Activated gamma-delta T cell (primary cell): ENCODE measurements around the gene PKHD1.

ENCODE experiments used
- DNase-seq: peaks from one replicate; lab custom pipeline; 2025; lab: John Stamatoyannopoulos, UW

The PKHD1 gene

DNA sequence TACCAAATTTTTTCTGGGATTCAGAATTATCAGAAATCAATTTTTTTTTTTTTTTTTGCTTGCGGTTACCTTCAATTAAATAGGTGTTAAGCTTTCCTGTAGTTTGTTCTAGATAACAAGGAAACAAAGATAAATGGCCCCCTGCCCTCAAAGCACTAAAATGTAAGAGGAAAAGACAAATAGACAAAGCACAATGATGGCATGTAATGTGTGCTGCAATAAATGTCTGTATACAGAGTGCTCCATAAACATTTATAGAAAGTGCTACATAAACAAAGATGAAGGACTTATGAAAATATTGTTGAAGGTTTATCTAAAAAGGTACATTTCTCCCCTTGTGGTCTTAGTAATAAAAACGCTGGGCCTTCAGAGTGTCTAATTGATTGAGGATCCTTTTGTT, 384.6 kb downstream of the PKHD1 start:
- DNase-seq, result no peak

DNA sequence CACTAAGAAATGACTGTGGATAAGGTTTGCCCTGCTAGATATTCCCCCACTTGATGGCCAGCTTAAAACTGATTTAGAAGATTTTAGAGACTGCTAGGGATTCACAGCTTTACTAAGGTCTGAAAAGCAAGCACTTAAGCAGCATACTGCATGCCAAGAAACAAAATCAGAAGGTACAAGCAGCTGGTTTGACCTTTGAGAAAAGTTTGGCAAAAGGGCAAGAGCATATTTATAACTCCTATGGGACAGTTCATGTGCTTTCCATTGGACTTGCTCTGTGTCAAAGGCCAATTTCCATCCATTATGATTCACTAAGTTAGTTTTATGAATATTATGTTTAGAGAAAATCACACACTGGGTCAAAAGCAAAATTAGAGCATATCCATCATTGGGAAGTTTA, 402.8 kb downstream of the PKHD1 start:
- DNase-seq, result no peak

DNA sequence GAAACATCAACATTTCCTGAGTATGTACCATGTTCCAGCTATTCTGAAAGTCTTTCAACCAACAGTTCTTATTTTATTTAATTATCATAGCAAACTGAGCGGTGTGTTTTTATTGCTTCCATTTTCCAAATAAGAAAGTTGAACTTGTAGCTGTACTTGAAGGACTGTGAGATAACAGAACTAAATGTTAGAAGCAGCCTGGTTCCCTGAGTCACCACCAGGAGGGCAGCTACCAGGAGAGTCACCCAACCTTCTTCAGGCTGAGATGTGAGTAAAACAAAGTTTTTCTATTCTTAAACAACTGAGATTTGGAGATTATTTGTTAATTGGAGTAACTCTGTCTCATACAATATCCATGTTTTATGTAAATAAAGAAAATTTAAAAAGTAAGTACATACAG, 403.4 kb downstream of the PKHD1 start:
- no peak for DNase-seq

DNA sequence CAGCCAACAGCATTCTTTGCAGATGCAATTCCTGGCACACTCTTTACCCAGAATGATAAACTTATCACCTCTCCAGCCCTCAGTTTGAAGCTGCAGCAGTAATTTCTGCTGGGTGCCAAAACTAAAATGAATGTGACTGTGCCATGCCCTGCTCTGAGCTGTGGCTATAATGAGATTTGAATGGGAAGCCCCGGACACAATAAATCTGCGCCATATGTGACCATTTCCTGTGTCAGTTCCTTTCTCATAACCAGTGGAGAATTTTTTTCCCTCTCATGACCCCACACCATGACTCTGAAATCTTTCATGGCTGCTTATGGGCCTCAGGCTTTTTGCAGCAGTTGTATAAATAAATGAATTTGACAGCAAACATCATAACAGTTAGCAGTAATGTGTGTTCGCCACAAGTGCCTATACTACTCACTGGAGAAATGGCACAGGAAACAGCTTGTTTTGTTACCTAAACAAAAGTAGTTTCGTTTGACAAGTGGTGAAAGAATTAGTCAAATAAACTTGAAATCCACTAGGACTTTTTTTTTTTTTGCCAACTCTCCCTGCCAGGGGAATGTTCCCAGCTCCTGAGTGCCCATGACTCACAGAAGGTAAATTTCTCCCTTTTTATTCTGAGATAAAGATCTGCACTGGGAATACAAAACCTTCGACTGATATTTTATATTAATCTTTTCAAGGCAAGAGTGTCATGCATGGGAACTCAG, 408.4 kb downstream of the PKHD1 start:
- DNase-seq, result no peak

DNA sequence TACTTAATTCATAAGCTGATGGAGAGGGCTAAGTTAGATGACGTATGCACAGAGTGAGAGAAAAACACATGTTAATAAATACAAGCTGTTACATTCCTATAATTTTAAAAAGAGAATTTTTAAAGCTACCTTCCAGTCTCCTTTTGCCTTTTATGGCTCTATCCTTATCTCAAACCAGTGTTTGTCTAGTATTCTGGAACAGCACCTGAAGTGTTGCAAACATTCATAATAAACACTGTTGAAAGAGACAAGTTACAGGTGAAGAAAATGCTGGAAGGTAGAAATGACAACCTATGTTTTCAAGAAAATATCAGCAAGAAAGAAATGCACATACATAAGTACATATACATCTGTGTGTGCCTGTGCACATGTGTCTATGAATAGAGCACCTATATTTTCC, 409.1 kb downstream of the PKHD1 start:
- DNase-seq, result no peak

DNA sequence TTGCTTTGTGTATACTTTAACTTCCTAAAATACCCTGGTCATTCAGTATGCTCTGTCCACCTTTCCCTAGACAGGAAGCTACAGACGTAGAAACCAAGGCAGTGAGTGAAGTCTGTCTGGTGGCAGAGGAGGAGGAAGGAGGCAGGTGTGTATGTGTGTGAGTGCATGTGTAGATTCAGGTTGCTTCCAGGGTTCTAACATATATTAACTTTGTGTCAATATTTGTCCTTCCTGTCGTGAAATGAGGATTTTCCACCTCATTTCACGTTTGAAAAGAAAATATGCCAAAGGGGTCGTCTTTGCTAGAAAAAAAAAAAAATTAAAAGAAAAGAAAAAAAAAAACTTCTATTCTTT, 411.5 kb downstream of the PKHD1 start:
- no peak for DNase-seq

DNA sequence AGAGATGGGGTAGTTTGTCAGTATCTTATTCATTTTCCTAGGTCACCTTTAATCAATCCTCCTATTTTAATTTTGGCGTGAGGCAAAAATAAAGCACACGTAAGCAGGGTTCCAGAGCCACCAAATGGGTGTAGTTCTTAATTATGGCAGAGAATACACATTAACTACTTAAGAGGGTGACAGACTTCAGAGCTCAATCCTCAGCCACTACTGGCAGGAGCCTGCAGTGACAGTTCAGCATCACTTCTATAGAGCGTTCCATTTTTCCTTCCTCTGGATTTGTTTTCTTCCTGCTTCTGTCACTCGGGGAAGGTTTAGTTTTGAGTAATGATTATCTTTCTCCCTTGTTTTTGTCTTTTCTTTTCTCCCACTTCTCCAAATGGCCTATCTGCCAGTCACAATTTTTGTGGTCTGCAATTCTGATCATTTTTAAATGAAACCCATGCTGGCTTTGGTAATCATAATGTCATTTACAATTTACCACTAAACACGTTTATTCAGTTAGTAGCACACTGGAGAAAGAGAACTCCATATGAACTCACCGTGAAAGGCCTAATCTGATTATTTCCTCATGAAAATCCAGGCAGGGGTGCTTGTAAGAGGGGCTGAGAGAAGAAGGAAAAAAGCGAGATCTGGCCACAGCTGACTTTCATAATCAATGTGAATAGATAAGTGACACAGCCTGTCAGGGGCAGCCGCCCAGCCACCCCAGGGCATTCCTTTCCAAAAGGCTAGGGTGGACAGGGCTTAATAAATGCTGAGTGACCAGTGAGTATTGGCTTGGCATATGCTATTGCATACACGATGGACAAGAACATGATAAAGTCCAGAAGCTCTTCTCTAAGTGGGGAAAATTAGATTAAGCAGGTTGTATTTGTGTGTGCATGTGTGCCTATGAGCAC, 412.1 kb downstream of the PKHD1 start:
- no peak for DNase-seq

DNA sequence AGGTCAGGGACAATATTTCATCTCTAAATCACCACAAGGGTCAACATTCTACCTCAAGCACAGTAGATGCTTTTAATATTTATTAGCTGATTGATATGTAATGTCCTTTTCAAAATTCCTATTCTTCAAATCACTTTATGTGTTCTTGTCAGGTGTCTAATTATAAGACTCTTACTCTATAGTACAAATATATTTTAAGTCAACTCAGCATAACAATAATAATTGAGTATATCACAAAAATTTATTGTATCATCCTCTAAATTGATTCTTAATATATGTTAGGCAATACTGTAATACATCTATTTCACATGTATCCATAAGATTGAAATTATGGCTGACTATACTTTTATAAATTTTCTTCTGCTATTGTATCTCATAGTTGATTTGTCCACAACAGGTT, 423.9 kb downstream of the PKHD1 start:
- no peak for DNase-seq

DNA sequence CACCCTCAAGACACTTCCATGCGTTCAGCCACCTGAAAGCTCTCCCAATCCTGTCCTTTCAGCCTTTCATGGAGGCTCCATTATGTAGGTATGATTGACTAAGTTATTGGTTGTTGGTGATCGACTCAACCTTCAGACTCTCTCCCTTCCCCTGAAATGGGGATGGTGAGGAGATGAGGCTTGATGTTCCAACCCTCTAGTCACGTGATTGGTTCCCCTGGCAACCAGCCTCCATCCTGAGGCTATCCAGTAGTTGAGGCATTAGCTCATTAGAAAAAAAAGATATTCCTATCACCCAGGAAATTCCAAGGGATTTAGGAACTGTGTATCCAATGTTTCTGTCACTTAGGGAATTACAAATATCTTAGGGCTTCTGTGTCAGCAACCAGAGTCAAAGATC, 426.6 kb downstream of the PKHD1 start:
- no peak for DNase-seq

DNA sequence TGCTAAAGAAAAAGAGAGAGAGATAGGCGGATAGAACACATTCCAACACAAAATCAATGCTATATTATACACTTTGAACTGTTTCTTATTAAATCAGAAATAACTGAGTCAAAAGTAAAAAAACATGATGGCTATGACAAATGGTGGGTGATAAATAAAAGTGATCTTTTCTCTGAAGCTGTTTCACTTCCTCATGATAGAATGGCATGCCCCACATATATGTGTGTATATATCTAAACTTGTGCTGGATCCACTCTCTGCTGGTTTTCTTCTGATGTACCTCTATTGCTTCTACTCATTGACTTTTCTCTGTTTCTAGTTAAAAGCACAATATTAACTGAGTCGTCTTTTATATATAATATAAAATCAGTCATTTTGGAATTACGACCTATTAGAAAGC, 429.9 kb downstream of the PKHD1 start:
- no peak for DNase-seq

DNA sequence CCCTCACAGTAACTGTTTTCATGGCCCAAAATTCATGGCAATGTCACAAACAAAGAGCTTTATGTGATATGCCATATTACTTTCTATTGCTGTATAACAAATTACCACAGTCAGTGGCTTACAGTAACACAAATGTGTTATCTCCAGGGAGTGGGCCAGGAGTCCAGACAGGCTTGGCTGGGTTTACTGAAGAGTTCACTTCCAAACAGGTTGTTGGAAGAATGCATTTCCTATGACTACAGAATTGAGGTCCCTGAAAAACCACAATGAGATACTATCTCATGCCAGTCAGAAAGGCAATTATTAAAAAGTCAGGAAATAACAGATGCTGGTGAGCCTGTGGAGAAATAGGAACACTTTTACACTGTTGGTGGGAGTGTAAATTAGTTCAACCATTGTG, 431.9 kb downstream of the PKHD1 start:
- DNase-seq, result no peak

DNA sequence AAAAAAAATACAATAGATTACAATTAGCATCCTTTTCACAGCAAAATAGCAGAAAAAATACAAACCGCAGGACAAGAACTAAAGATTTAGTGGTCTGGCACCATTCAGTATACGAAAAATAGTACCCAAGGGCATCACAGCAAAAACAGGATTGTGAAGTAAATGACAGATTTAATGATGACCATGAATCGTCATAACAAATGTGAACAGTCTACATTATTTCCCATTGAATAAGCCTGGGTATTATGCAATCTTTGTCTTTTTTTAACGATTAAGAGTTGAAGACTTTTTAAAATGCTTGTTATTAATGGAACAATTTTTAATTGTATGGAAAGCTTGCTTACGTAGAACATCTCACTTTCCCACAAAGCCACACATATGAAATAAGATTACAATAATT, 432.8 kb downstream of the PKHD1 start:
- DNase-seq, result no peak

DNA sequence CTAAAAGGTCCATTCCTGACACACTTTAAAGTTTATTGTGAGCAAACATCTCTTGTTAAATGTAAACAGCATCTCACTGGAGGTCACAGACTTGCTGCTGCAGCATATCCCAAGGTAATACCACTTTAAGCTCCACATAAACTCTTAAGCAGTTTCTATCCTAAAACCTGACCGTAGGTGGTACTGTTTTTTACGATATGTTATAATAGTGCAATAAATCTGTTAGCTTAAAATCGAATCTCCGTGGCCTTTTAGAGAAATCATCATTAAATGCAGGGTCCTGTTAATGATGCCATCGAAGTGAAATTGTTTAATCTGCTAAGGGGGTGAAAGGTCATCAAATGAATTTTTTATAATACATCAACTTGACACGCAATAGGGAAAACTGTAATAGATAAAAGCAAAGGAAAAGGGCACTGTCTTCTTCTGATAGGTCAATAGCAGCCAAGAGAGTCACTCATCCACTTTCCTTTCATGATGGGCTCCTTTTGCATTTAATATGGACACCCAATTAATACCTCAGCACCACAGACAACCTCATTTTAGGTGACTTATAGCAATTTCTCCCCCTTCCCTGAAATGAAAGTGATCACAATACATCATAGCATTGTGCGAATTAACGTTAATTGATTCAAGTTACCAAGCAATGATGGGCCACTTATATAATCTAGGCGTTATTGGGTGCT, 436.1 kb downstream of the PKHD1 start:
- DNase-seq, result no peak

DNA sequence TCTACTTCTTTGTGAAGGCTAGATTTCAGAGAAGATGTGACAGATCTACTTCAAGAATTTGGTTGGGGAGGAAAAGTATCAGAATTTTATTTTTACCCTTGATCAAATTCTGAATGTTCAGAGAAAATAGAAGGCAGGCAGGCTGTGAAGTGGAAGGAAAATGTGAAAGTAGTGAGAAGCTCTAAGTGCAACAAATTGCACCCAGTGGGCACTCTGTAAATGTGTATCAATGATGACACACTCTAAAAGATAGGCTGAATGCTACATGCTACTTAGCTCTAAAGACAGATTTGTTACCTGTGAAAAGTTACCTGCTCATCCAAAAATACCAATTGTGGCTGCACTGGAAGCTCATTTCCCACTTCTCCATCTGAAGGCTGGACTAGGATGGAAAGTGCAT, 438.6 kb downstream of the PKHD1 start:
- DNase-seq, result no peak

DNA sequence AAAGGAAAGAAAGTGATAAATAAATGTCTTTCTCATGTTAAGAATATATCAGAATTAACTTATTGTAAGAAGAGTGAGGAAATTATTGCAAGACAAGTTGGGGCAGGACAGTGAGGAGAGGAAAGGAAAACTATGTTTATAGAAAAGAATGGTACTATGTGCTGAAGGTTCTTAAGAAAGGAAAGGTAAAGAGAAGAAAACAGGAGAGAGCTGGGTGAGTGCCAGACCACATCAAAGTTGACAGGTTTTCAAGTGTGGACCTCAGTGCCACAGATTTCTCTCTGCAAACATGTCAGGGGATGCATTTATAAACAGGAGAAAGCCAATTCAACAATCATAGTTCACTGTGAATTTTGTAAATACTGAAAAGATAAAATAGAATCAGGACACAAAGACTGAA, 439.2 kb downstream of the PKHD1 start:
- no peak for DNase-seq

DNA sequence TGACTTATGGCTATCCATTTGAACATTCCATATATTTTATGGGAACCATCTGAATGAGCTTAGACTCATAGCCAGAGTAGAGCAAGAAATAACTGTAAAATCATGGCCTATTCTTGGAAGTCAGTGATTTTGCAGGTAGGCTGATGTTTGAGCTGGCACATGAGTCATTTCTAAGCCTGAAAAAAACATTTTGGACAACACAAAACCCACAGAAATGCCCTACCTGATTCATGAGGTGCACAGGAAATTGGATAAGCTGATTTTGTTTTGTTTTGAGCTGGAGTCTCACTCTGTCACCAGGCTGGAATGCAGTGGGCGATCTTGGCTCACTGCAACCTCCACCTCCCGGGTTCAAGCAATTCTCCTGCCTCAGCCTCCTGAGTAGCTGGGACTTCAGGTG, 443.0 kb downstream of the PKHD1 start:
- DNase-seq, result no peak

DNA sequence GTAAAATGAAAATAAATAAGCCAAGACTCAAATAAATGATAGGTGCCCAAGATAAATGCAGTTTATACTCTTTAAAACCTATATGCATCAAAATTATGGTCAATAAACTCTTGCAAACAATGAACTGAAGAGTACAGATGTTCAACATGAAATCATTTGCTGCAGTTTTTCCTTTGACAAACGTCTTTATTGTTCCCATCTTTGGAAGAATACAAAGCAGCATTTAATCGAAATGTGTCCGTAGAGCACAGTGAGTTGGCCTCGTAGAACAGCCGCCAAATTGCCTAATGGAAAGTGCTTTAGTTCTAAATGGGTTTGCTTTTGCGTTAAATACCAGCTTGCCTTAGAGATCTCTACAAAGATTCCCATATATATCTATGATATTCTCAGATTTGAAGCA, 447.4 kb downstream of the PKHD1 start:
- no peak for DNase-seq

DNA sequence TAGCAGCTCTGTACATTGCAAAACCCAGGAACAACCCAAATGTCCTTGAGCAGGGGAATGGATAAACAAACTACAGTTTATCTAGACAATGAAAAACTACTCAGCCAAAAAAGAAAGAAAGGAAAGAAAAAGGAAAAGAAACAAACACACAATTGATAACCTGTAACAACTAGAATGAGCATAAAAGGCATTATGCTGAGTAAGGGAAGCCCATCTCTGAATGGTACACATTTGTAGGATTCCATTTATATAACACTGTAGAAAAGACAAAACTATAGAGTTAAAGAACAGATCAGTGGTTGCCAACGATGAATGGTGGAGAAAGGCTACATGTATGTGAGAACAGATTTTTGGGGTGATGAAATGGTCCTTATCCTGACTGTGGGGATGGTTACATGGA, 454.0 kb downstream of the PKHD1 start:
- no peak for DNase-seq

DNA sequence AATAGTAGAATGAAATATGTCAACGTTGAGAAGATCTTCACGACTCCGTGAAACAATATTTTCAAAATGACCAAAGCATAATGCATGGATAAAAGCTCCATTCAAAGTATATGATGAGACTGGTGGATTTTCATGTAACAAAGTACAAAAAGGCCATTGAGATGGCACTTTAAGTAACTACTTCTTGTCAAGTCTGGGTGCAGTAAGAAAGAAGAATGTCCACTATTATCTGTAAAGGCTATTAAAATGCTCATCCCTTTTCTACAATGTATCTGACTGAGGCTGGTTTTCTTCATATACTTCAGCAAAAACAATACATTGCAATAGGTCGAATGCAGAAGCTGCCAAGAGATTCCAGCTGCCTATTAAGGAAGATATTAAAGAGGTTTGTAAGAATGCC, 457.4 kb downstream of the PKHD1 start:
- no peak for DNase-seq

DNA sequence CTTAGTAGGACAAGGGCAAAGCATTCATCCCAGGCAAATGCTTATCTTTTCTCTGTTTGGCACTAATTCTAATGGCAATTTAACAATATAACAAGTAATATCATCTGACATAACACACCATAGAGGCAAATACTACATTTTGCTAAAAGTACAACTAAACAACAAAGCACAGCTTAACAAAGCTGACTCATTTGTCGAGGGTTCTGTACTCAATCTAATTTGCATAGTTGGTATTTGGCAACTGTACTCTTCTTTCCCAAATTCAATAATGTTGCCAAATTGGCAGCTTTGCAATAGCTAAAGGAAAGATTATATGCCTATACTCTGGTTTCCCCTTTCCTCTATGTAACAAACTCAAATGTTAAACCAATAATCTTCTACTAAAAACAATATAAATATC, 461.0 kb downstream of the PKHD1 start:
- DNase-seq, result no peak

DNA sequence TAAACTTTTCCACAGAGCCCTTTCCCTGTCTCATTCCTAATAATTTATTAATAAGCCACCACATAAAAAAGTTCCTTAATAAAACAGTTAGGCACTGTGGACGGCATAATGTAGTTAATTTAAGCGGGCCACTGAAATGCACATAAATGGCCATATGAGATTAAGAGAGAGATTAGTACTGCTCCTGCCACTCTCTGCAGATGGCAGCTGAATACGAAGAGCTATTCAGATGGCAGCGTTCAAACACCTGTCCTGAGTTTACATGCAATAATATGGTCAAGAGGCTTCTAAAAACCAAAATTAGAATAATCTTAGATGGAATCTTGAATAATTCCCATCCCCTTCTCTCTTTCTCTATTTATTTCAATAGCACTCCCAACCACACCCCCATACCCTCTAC, 461.8 kb downstream of the PKHD1 start:
- no peak for DNase-seq

DNA sequence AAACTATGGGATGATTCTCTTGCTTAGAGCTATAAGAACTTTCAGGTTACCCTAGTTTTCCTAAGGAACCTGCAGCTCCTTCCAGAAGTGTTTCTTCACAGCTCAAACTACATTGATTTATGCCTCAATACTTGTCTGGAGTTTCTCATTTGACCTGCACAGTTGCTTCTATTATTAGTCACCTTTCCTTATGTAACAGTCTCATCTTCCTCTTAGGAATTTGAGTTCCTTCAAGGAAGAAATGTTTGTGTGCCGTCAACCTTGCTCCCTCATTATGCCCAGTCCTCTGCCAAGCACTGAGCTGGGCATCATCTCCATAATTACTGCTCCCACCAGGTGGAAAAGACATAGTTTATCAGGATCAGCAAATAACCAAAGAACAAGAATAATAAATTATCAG, 466.4 kb downstream of the PKHD1 start:
- no peak for DNase-seq
